Kidney (tissue), 14 donors: ENCODE results near the gene NAPG. TPM values are rescaled to one million over a fixed set of nuclear protein-coding genes. Genes with fewer than 3 reads are reported as not detected.
A peak's percentile ranks its signal among the peaks of the same experiment; 100 is the strongest.

ENCODE experiments used
- DNase-seq, 5 donors: peaks; one replicate each; pipeline ENCODE4 v3.0.0-alpha.2; 2013 to 2020
- FAIRE-seq: peaks from 2 replicates; lab custom pipeline; 2012; peaks lifted over from hg19 to GRCh38; lab: Jason Lieb, UNC
- H3K27ac ChIP-seq, 2 donors: one replicate each; pipeline ENCODE4 v1.7.0; 2013; ENCODE audit warnings: low read depth in 2 of 2, low read length in 2 of 2, inconsistent platforms in 1 of 2
- H3K27me3 ChIP-seq: one replicate; pipeline ENCODE4 v1.7.1; 2013; ENCODE audit warnings: low read length, inconsistent platforms; ENCODE audit not compliant: control insufficient read depth, insufficient read depth
- H3K36me3 ChIP-seq, 3 donors: one replicate each; pipeline versions ENCODE4 v1.7.0 to v1.7.1; 2013; ENCODE audit warnings: low read length in 3 of 3, control low read depth in 1 of 3, inconsistent platforms in 1 of 3; ENCODE audit not compliant: insufficient read depth in 3 of 3, control insufficient read depth in 2 of 3
- H3K4me1 ChIP-seq, 3 donors: one replicate each; pipeline versions ENCODE4 v1.7.0 to v1.7.1; 2013; ENCODE audit warnings: low read length in 3 of 3, inconsistent platforms in 1 of 3, low read depth in 1 of 3; ENCODE audit not compliant: control insufficient read depth in 2 of 3, insufficient read depth in 2 of 3
- H3K4me3 ChIP-seq, 3 donors: one replicate each; pipeline versions ENCODE4 v1.7.0 to v1.8.1; 2013; ENCODE audit warnings: low read length in 3 of 3, control low read depth in 1 of 3, inconsistent platforms in 1 of 3
- H3K9ac ChIP-seq, 3 donors: one replicate each; pipeline versions ENCODE4 v1.7.0 to v1.7.1; 2013; ENCODE audit warnings: low read length in 3 of 3, control low read depth in 1 of 3, inconsistent platforms in 1 of 3
- H3K9me3 ChIP-seq, 3 donors: one replicate each; pipeline versions ENCODE4 v1.7.0 to v1.7.1; 2013; ENCODE audit warnings: low read length in 3 of 3, control low read depth in 1 of 3, inconsistent platforms in 1 of 3; ENCODE audit not compliant: control insufficient read depth in 2 of 3, insufficient read depth in 1 of 3
- intact Hi-C: fragments of 100-400 bp; cut with DNase I; formaldehyde crosslinking; loops from one replicate; pipeline ENCODE4 v1.11.1; 2022
- polyA plus RNA-seq: library from polyadenylated mRNA; stranded (reverse); fragments of 350-450 nt; fragmentation: Illumina TruSeq; extraction: RNeasy Lipid Tissue Mini Kit (QIAGEN cat#74804); gene quantifications from one replicate; pipeline ENCODE4 v1.2.3, GENCODE V29; 2014; ENCODE audit warnings: low read depth, low replicate concordance; ENCODE audit not compliant: insufficient read depth
- total RNA-seq: library from RNA; stranded (reverse); fragmentation: NEBNext Ultra II Directional; extraction: Animal tissue kit (Norgen Biotek cat#: 25700); gene quantifications from one replicate; pipeline ENCODE4 v1.2.1, GENCODE V29; 2021
- TF ChIP-seq, protein P1 (sequence below): IDR thresholded peaks from 3 replicates; pipeline ENCODE4 v1.5.1; 2012; ENCODE audit warnings: mild to moderate bottlenecking, moderate library complexity, borderline replicate concordance; ENCODE audit not compliant: insufficient read depth; ENCODE audit errors: extremely low read depth
- donor health status: control.
- donor health status: control.
- donor health status: control.
- donor health status: control.
- donor health status: control.
- donor health status: DM: yes; HTN: yes; CAD: no.
- donor health status: Normal renal cell carcinoma (clear cell type).

The NAPG gene
- total and polyA plus RNA-seq, 2 donors from 2014 or later, result 15.0 to 39.4 TPM

DNA sequence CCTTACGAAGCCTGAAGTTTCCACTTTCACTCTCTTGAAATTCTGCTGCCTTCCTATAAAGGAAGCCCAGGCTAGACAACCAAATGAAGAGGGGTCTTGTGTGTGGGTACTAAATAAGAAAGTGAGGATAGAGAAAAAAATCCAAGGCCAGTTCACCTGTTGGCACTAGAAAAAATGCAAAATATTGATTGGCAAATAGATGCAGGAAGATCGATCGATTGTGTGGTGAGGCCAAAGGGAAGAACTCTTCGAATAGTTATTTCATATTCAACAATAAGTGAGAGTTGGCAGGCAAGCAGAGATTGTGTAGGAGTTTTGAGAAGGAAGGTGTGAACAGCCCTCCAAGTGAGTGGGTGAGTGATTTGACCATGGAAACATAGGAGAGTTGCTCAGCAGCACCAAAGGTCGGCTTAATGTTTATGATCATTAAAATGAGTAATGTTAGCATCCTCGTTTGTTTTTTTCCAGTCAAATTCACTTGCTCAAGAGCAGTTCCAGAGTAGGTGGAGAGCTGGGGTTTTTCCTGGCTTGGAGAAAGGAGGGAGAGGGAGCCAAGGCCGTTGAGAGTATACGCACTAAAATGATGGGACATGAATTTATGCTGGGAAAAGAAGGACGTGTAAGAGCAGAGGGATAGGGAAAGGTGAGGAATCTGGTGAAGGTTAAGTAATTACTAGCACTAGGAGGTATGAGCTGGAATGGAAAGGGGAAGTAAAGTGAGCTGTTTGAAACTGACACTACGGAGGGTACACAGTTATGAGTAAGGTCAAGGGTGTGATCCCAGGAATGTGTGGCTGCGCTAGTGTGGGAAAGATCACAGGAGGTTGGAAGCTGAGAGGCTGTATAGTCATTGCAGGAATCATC lies 1.1 kb upstream of the NAPG start:
- H3K9me3 ChIP-seq, result no peaks in the 10 kb centered on the region
- no peak overlapping the region for H3K9ac ChIP-seq
- H3K27ac ChIP-seq, result no peak overlapping the region
- FAIRE-seq (no peak), DNase-seq (peak in 2 of 5 donors; percentile 36 to 54)
- TF ChIP-seq, protein P1, sequence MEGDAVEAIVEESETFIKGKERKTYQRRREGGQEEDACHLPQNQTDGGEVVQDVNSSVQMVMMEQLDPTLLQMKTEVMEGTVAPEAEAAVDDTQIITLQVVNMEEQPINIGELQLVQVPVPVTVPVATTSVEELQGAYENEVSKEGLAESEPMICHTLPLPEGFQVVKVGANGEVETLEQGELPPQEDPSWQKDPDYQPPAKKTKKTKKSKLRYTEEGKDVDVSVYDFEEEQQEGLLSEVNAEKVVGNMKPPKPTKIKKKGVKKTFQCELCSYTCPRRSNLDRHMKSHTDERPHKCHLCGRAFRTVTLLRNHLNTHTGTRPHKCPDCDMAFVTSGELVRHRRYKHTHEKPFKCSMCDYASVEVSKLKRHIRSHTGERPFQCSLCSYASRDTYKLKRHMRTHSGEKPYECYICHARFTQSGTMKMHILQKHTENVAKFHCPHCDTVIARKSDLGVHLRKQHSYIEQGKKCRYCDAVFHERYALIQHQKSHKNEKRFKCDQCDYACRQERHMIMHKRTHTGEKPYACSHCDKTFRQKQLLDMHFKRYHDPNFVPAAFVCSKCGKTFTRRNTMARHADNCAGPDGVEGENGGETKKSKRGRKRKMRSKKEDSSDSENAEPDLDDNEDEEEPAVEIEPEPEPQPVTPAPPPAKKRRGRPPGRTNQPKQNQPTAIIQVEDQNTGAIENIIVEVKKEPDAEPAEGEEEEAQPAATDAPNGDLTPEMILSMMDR, result no peak
- H3K27me3 ChIP-seq, result no peaks in the 10 kb centered on the region
- H3K36me3 ChIP-seq, result no peaks in the 10 kb centered on the region
- peaks cover 0 to 10% (median 4%) of the 10 kb centered on the region in 3 donors for H3K4me1 ChIP-seq
- H3K4me3 ChIP-seq, result peak overlapping the region in 2 of 3 donors; percentile 23 to 96
- intact Hi-C loops, result no loop called here

DNA sequence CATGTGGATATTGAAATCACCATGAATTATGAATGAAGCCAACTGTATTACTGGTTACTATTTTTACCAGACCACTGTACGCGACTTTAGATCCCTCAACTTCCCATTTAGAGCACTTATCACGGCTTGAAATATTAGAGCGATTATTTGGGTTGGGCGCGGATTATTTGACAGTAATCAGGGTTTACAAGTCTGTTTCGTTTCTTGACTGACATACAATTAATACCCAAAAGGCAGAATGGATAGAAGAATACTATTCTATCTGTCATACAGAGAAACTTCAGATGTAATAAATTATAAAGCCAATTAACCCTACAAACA lies 496 bp upstream of the NAPG start:
- intact Hi-C loops, result no loop called here
- no peak overlapping the region for H3K27ac ChIP-seq
- FAIRE-seq (no peak), DNase-seq (no peak)
- H3K36me3 ChIP-seq, result no peaks in the 10 kb centered on the region
- no peaks in the 10 kb centered on the region for H3K9me3 ChIP-seq
- H3K4me3 ChIP-seq, result peak overlapping the region; percentile 82 to 97 (median 96)
- H3K27me3 ChIP-seq, result no peaks in the 10 kb centered on the region
- peak overlapping the region in 1 of 3 donors; percentile 24 for H3K9ac ChIP-seq
- peaks cover 0 to 10% (median 4%) of the 10 kb centered on the region in 3 donors for H3K4me1 ChIP-seq
- TF ChIP-seq, protein P1, result no peak

GRCh38 chr18:10526561-10526949 lies 728 bp downstream of the NAPG start:
- TF ChIP-seq, protein P1, result no peak
- no peaks in the 10 kb centered on the region for H3K9me3 ChIP-seq
- H3K36me3 ChIP-seq, result no peaks in the 10 kb centered on the region
- peaks cover 0 to 10% (median 4%) of the 10 kb centered on the region in 3 donors for H3K4me1 ChIP-seq
- no peak for DNase-seq
- peak overlapping the region; percentile 79 to 96 (median 88) for H3K9ac ChIP-seq
- FAIRE-seq, result no peak
- H3K4me3 ChIP-seq, result peak overlapping the region; percentile 88 to 97 (median 96)
- H3K27me3 ChIP-seq, result no peaks in the 10 kb centered on the region
- H3K27ac ChIP-seq, result peak overlapping the region; percentile 20 to 85
- intact Hi-C loops, result no loop called here
